Right atrium auricular region (tissue), 2 donors: ENCODE data around the gene ADGRG1. TPM values are rescaled to one million over a fixed set of nuclear protein-coding genes. Genes with fewer than 3 reads are reported as not detected.

Source experiments
- DNase-seq: peaks from one replicate; pipeline ENCODE4 v3.0.0-alpha.2; 2019; ENCODE audit warnings: low spot score
- H3K27ac ChIP-seq, 2 donors: fragments of 200-600 bp; sonication (generic); 1 replicate in 1 of 2; 2 replicates in 1 of 2; pipeline ENCODE4 v1.5.1; 2016 to 2019
- H3K27me3 ChIP-seq, 2 donors: fragments of 200-600 bp; sonication (generic); one replicate each; pipeline versions ENCODE4 v1.5.1 to v1.6.0; 2017 to 2019
- H3K36me3 ChIP-seq: fragments of 200-600 bp; sonication (generic); one replicate; pipeline ENCODE4 v1.5.1; 2016
- H3K4me1 ChIP-seq, 2 donors: fragments of 200-600 bp; sonication (generic); one replicate each; pipeline versions ENCODE4 v1.5.1 to v1.6.0; 2017 to 2019
- H3K4me3 ChIP-seq, 2 donors: fragments of 200-600 bp; sonication (generic); 1 replicate in 1 of 2; 2 replicates in 1 of 2; pipeline ENCODE4 v1.5.1; 2017 to 2019; ENCODE audit warnings: mild to moderate bottlenecking in 1 of 2, moderate library complexity in 1 of 2
- H3K9me3 ChIP-seq, 2 donors: fragments of 200-600 bp; sonication (generic); one replicate each; pipeline ENCODE4 v1.5.1; 2019
- CTCF ChIP-seq, 2 donors: fragments of 200-600 bp; sonication (generic); IDR thresholded peaks; one replicate each; pipeline ENCODE4 v1.5.1; 2019; ENCODE audit warnings: antibody characterized with exemption in 2 of 2
- total RNA-seq, 2 donors: library from RNA; depleted of rRNA; stranded (reverse); fragments of >200 nt; gene quantifications; one replicate each; pipeline ENCODE4 v1.1.0, GENCODE V29; 2016

ADGRG1 gene
- total RNA-seq, 2 donors from 2014 or later = 12.6 to 25.5 TPM

- H3K9me3 ChIP-seq = no peaks in the 10 kb centered on the region
- no peak for TF ChIP-seq CTCF (IDR thresholded peaks at IDR 0.05)
- no peak for DNase-seq
- no peaks in the 10 kb centered on the region for H3K27me3 ChIP-seq
- H3K27ac ChIP-seq = no peak overlapping the region
- no peak overlapping the region for H3K4me3 ChIP-seq
- no peaks in the 10 kb centered on the region for H3K4me1 ChIP-seq
- H3K36me3 ChIP-seq = no peaks in the 10 kb centered on the region
Measured at GRCh38 chr16:57656342-57656955, 28.0 kb downstream of the ADGRG1 start.

- DNase-seq = no peak
- Histone ChIP-seq H3K4me1 (no peaks in the 10 kb centered on the region), H3K9me3 (no peaks in the 10 kb centered on the region), H3K27ac (no peak overlapping the region), H3K36me3 (no peaks in the 10 kb centered on the region), H3K27me3 (no peaks in the 10 kb centered on the region), H3K4me3 (no peak overlapping the region)
- no peak for TF ChIP-seq CTCF (IDR thresholded peaks at IDR 0.05)
Measured at GRCh38 chr16:57657228-57657627, 28.8 kb downstream of the ADGRG1 start.

GRCh38 chr16:57658130-57658877 lies 29.9 kb downstream of the ADGRG1 start:
- Histone ChIP-seq H3K27me3 (no peaks in the 10 kb centered on the region), H3K4me1 (no peaks in the 10 kb centered on the region), H3K4me3 (no peak overlapping the region), H3K9me3 (no peaks in the 10 kb centered on the region), H3K36me3 (no peaks in the 10 kb centered on the region), H3K27ac (no peak overlapping the region)
- no peak for TF ChIP-seq CTCF (IDR thresholded peaks at IDR 0.05)
- DNase-seq = no peak

GRCh38 chr16:57658878-57659674 lies 30.6 kb downstream of the ADGRG1 start:
- DNase-seq = no peak
- Histone ChIP-seq H3K36me3 (peaks cover 4% of the 10 kb centered on the region), H3K4me3 (no peak overlapping the region), H3K27me3 (no peaks in the 10 kb centered on the region), H3K9me3 (no peaks in the 10 kb centered on the region), H3K4me1 (no peaks in the 10 kb centered on the region), H3K27ac (no peak overlapping the region)
- TF ChIP-seq CTCF (IDR thresholded peaks at IDR 0.05) = no peak

GRCh38 chr16:57660715-57661463 lies 32.5 kb downstream of the ADGRG1 start:
- peaks cover 4% of the 10 kb centered on the region for H3K36me3 ChIP-seq
- no peak for DNase-seq
- H3K27ac ChIP-seq = no peak overlapping the region
- H3K4me1 ChIP-seq = no peaks in the 10 kb centered on the region
- no peak for TF ChIP-seq CTCF (IDR thresholded peaks at IDR 0.05)
- H3K27me3 ChIP-seq = no peaks in the 10 kb centered on the region
- no peaks in the 10 kb centered on the region for H3K9me3 ChIP-seq
- H3K4me3 ChIP-seq = no peak overlapping the region
